ENCODE data around the gene LRRK1. TPM values are rescaled to one million over a fixed set of nuclear protein-coding genes. Genes with fewer than 3 reads are reported as not detected.
A peak's percentile ranks its signal among the peaks of the same experiment; 100 is the strongest.

The LRRK1 gene
- total RNA-seq, 1 experiment from 2014 or later = 7.6 TPM

- Mint-ChIP-seq H3K4me1 (peaks cover 14% of the 10 kb centered on the region), H3K9me3 (peaks cover 5% of the 10 kb centered on the region), H3K4me3 (no peak overlapping the region), H3K36me3 (no peaks in the 10 kb centered on the region), H3K27me3 (ENCODE audit: low read depth) (no peaks in the 10 kb centered on the region), H3K27ac (no peak overlapping the region)
- ChIA-PET POLR2A (no interaction called here), CTCF (interaction anchor here (1.4 kb wide), 1 partner anchor 59 kb away, joined by 3 read pairs; no protein-coding TSS in a partner anchor)
- no peak for TF ChIP-seq NR3C1 (CRISPR knock-in tag; conservative IDR thresholded peaks at IDR 0.05; ENCODE audit: low read depth)
- no peak for TF ChIP-seq NR2C2 (CRISPR knock-in tag; IDR thresholded peaks at IDR 0.05)
- TF ChIP-seq NFYB (CRISPR knock-in tag; conservative IDR thresholded peaks at IDR 0.05; ENCODE audit: low read depth) = no peak
- TF ChIP-seq SOX15 (CRISPR knock-in tag; IDR thresholded peaks at IDR 0.05) = no peak
- no peak for TF ChIP-seq RELA (CRISPR knock-in tag; IDR thresholded peaks at IDR 0.05; ENCODE audit: borderline replicate concordance)
- TF ChIP-seq NR1H2 (CRISPR knock-in tag; IDR thresholded peaks at IDR 0.05) = no peak
- TF ChIP-seq CDX4 (CRISPR knock-in tag; IDR thresholded peaks at IDR 0.05; ENCODE audit: borderline replicate concordance) = no peak
- TF ChIP-seq NFE2L1 (CRISPR knock-in tag; IDR thresholded peaks at IDR 0.05) = no peak
- TF ChIP-seq, protein P1, sequence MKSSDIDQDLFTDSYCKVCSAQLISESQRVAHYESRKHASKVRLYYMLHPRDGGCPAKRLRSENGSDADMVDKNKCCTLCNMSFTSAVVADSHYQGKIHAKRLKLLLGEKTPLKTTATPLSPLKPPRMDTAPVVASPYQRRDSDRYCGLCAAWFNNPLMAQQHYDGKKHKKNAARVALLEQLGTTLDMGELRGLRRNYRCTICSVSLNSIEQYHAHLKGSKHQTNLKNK (CRISPR knock-in tag; IDR thresholded peaks at IDR 0.05) = no peak
- TF ChIP-seq OVOL2 (CRISPR knock-in tag; IDR thresholded peaks at IDR 0.05; ENCODE audit: borderline replicate concordance) = no peak
- TF ChIP-seq ZNF512 (CRISPR knock-in tag; IDR thresholded peaks at IDR 0.05; ENCODE audit: borderline replicate concordance) = no peak
- TF ChIP-seq CREB1 (CRISPR knock-in tag; IDR thresholded peaks at IDR 0.05) = no peak
- no peak for TF ChIP-seq EMX1 (CRISPR knock-in tag; IDR thresholded peaks at IDR 0.05)
- TF ChIP-seq SMAD3 (CRISPR knock-in tag; IDR thresholded peaks at IDR 0.05; ENCODE audit: borderline replicate concordance) = no peak
- no peak for TF ChIP-seq ZNF121 (CRISPR knock-in tag; IDR thresholded peaks at IDR 0.05)
- no peak for ATAC-seq
- DNase-seq (ENCODE audit: low spot score) = no peak
Observed at GRCh38 chr15:100949691-100950090, 30.5 kb downstream of the LRRK1 start.

GRCh38 chr15:100951965-100952364, 32.8 kb downstream of the LRRK1 start:
- Mint-ChIP-seq H3K36me3 (no peaks in the 10 kb centered on the region), H3K27ac (no peak overlapping the region), H3K27me3 (ENCODE audit: low read depth) (no peaks in the 10 kb centered on the region), H3K9me3 (peaks cover 5% of the 10 kb centered on the region), H3K4me3 (no peak overlapping the region), H3K4me1 (peaks cover 14% of the 10 kb centered on the region)
- ChIA-PET CTCF (interaction anchor here (0.6 kb wide), 1 partner anchor 57 kb away, joined by 3 read pairs; no protein-coding TSS in a partner anchor), POLR2A (no interaction called here)
- TF ChIP-seq, protein P2, sequence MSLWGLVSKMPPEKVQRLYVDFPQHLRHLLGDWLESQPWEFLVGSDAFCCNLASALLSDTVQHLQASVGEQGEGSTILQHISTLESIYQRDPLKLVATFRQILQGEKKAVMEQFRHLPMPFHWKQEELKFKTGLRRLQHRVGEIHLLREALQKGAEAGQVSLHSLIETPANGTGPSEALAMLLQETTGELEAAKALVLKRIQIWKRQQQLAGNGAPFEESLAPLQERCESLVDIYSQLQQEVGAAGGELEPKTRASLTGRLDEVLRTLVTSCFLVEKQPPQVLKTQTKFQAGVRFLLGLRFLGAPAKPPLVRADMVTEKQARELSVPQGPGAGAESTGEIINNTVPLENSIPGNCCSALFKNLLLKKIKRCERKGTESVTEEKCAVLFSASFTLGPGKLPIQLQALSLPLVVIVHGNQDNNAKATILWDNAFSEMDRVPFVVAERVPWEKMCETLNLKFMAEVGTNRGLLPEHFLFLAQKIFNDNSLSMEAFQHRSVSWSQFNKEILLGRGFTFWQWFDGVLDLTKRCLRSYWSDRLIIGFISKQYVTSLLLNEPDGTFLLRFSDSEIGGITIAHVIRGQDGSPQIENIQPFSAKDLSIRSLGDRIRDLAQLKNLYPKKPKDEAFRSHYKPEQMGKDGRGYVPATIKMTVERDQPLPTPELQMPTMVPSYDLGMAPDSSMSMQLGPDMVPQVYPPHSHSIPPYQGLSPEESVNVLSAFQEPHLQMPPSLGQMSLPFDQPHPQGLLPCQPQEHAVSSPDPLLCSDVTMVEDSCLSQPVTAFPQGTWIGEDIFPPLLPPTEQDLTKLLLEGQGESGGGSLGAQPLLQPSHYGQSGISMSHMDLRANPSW (CRISPR knock-in tag; conservative IDR thresholded peaks at IDR 0.05; ENCODE audit: low read depth) = no peak
- TF ChIP-seq HMGA2 (CRISPR knock-in tag; IDR thresholded peaks at IDR 0.05) = peak; percentile 45; the same call in 1 of the 2 replicates
- no peak for DNase-seq (ENCODE audit: low spot score)
- no peak for ATAC-seq

DNA sequence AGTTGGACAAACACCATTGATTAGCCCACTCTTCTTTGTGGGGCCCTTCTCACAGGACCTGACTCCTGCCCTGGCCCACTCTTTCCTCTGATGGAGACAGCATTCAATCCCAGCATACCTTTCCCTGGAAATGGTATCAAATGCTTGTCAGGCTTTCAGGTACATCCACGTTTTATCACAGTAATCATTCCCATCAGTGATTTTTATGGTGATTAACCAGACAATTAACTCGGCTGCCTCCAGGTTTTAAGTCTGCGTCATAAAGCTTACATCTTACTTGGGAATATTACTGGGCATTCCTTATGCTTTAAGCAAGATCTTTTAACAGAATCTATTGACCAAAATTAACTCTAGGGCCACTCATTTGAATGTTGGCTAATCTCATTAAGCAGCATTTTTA, 33.4 kb downstream of the LRRK1 start:
- Mint-ChIP-seq H3K9me3 (peaks cover 5% of the 10 kb centered on the region), H3K4me1 (peaks cover 13% of the 10 kb centered on the region), H3K27me3 (ENCODE audit: low read depth) (no peaks in the 10 kb centered on the region), H3K27ac (no peak overlapping the region), H3K36me3 (no peaks in the 10 kb centered on the region), H3K4me3 (no peak overlapping the region)
- CTCF ChIA-PET = no interaction called here
- no peak for DNase-seq (ENCODE audit: low spot score)
- POLR2A ChIA-PET = no interaction called here
- ATAC-seq = no peak
- no peak for TF ChIP-seq ZNF425 (CRISPR knock-in tag; conservative IDR thresholded peaks at IDR 0.05)
- TF ChIP-seq ARID4B (CRISPR knock-in tag; IDR thresholded peaks at IDR 0.05; ENCODE audit: borderline replicate concordance) = no peak
- TF ChIP-seq ZNF232 (CRISPR knock-in tag; IDR thresholded peaks at IDR 0.05) = no peak

All from WTC11 (cell line).